Stimulated activated CD8-positive, alpha-beta memory T cell treated with anti-CD3 and anti-CD28 coated beads, Interleukin-12 subunit alpha, Interleukin-12 subunit beta, amount 100 ng/mL, for 24 hours (primary cell): ENCODE data around the gene EML3.
"Not testable (repeated sequence)": the region's sequence is repeated elsewhere in the genome, so short reads cannot be mapped to it uniquely, and the experiment has no call there.

ENCODE experiments used
- DNase-seq: peaks from one replicate; pipeline ENCODE4 v3.0.0-alpha.2; 2020; ENCODE audit errors: extremely low read depth

The EML3 gene

GRCh38 chr11:62573006-62573591, 39.5 kb downstream of the EML3 start:
- DNase-seq, result no peak

DNA sequence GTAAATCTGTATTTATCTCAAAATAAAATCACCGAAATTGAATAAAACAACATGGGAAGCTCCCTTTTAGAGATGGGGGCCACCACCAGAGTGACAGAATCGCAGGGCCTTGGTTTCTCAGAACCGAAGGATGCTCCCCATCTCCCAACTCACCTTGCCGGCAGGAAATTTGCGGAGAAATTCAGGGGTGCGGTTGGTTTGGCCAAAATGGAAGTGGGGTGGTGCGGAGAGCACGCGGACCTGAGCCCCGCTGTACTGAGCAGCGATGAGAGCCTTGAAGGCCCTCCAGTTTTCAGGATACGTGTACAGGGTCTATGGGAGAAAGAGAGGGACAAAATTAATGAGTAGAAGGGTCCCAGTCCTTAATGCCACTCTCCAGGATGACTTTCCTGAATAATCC, 40.1 kb downstream of the EML3 start:
- DNase-seq, result no peak

GRCh38 chr11:62571493-62571892, 41.1 kb downstream of the EML3 start:
- not testable (repeated sequence) for DNase-seq

GRCh38 chr11:62570903-62571302, 41.7 kb downstream of the EML3 start:
- not testable (repeated sequence) for DNase-seq

DNA sequence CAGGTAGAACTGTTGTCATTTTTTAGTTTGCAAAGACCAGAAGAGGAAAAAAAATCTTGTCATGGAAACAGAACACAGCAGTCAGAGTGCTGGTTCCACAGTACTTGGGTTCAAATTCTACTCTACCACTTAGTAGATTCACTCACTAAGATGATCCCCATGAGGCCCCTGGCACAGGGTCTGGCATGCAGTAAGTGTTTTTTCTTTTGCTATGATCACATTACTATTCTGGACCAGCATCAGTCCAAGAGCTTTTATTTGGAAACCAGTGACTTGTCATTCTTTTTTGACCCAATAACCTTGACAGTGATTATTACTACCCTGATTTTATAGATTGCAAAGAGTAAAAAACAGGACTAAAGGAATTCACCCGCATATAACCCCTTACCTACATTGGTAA, 43.0 kb downstream of the EML3 start:
- DNase-seq, result no peak

GRCh38 chr11:62567018-62567633, 45.4 kb downstream of the EML3 start:
- DNase-seq, result no peak

- DNase-seq, result no peak
Observed at GRCh38 chr11:62566247-62566646, 46.3 kb downstream of the EML3 start.

- DNase-seq, result no peak
Observed at GRCh38 chr11:62565100-62565802, 47.3 kb downstream of the EML3 start.

DNA sequence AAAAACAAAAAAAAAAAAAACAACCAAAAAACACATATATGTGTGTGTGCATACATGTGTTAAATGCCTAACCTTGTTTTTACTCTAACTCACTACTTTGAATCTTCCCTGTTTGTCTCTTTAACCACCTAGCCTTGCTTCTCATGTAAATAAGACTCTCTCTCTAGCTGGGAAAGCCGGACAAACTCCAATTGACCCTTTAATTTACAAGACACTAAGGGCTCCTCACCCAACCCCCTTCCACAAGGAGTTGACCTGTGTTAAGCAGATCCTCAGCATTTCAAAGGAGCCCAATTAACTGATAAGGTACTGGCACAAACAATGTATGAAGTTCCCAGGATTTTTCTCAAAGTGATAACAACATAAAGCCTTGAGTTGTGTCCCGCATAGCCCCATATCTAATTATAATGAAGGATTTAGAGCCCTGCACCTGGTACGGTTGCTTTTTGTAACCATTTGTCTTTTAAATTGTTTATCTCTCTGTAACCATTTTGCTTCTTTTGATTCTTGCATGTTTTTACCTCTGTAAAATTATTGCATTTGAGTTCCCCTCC, 50.8 kb downstream of the EML3 start:
- DNase-seq, result not testable (repeated sequence)

DNA sequence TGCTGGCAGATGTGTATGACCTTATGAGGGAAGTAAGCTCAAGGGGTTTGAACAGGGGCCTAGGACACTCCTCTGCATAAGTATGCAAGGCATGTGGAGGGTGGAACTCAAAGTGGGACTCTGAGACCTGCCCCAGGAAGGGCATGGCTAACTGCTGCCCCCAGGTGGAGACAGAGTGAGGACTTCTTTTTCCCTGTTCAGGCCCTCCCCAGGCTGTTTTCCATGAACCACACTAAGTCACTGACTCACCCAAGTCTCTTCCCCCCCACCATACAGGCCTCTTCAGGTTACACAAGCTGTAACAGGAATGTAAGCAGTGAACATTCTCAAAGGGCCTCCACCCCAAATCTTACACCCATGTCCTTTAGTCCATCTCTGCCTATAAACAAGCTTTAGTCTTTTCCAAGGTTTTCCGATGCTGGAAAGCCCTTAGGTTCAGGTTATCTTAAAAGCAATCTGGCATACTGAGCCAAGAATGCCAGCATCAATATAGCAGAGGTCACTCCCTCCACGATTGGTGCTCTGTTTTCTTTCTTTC, 51.9 kb downstream of the EML3 start:
- no peak for DNase-seq

- not testable (repeated sequence) for DNase-seq
Observed at GRCh38 chr11:62559626-62560025, 52.9 kb downstream of the EML3 start.

DNA sequence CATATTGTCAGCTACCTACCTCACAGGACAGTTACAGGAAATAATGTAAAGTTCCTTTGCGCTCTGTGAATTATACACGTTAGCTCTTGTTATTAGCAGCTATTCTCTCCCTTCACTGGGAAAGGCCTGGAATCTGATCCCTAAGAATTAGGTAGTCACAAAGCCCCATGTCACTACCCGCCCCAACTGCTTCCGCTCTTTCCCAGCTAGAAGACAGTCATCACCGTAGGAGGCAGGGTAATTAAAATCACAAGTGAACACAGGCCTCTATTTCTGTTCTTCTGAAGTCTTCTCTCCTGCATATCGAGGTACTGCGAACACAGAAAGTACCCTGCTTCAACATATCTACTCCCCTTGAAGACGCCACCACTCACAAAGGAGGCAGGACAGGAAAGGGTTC, 53.4 kb downstream of the EML3 start:
- no peak for DNase-seq

DNA sequence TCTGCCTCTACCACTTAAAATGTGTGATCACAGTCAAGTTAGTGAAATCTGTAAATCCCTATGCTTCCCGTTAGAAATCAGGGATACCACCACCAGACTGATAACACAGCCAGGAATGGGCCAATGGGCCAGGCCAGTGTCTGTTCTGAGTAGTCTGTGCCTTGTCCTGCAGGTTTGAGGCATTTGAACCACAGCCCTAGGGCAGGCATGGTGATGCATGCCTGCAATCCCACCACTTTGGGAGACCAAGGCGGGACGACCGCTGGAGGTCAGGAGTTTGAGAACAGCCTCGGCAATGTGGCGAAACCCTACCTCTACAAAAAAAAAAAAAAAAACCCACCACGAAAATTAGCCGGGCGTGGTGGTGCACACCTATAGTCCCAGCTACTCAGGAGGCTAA, 53.9 kb downstream of the EML3 start:
- no peak for DNase-seq

DNA sequence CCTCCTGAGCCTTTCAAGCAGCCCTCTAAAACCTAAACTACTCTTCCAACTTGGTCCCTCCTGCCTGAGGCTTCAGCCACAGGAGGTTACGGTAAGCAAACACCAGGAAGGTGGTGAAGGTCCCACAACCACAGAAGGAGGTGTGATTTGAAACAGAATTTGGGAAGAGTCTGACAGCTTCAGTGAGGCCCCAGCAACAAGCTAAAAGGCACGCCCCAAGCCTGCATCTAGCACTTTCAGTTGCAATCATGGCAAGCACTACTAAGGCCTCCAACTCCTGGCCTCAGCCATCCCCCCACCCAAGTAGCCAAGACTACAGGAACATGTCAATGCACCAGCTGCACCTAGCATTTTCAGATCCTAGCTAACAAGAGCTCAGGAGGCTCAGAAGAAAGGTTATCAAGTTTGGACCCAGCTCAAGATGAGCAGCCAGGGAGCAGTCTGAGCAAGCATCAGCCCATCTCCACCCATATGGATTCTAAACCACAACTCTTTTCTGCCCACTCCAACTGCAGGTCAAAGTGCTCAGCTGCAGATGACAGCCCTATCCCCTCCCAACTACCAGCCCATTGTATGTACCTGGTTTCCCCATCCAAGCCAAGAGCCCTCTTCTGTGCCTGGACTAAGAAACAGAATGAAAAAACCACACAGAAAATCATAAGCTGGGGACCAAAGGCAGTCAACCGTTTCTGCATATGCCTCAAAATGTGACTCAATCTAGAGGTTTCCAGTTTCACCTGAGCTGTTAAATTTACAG, 55.5 kb downstream of the EML3 start:
- no peak for DNase-seq

GRCh38 chr11:62556108-62556874, 56.3 kb downstream of the EML3 start:
- no peak for DNase-seq

- no peak for DNase-seq
Observed at GRCh38 chr11:62555464-62556107, 57.0 kb downstream of the EML3 start.

DNA sequence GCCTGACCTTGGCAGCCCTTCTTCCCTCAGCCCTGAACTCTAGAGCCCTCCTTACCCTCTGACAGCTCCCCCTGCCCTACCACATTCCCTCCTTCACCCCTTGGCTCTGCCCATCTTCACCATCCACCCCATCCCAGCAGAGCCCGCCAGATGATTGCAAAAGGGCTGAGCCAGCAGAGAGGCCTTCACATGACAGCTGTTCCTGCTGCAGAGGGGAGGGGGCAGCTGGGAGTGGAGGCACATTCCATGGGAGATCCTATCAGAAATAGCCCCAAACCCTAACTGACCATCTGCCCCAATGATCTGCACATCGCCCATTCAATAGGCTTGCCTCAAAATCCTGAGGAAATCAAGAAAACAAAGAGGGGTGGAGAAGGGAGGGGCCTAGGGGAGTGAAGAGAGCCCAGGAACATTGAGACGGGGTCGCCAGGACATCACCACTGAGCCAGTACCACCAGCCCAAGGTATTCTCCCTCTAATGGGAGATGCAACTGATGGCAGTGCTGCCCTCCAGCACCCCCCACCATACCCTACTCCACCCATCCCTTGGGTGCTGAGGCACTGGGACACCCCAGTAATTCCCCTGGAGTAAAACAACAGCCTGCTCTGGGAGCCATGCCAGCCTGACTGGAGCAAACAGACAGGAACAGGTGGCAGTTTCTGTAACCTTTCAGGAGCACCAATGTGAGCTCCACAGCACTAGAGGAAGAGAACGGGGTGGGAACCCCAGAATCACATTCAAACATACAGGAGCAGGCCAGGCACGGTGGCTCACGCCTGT, 58.0 kb downstream of the EML3 start:
- DNase-seq, result no peak

DNA sequence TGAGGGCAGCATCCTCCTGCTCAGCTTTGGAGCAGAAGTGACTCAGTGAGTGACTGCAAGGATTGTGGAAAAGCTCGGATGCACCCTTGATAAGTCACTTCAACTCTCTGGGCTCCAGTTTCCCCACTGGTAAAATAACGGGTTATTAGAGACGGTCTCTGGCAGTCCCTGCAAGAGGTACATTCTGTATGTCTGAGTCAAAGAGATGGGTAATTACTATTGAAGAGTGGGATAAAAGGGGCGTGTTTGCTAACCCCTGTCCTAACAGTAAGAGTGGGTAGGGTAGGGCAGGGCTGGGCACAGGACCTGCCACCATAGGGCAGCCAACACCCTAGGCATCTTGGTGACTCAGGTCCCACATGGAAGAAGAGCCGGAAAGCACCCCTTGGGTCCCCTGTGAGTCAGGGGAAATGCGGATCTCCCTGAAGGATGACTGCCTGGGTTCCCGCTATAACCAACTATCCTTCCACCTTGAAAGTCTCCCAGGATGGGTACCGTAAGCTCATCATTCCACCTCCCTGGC, 58.7 kb downstream of the EML3 start:
- DNase-seq, result no peak

DNA sequence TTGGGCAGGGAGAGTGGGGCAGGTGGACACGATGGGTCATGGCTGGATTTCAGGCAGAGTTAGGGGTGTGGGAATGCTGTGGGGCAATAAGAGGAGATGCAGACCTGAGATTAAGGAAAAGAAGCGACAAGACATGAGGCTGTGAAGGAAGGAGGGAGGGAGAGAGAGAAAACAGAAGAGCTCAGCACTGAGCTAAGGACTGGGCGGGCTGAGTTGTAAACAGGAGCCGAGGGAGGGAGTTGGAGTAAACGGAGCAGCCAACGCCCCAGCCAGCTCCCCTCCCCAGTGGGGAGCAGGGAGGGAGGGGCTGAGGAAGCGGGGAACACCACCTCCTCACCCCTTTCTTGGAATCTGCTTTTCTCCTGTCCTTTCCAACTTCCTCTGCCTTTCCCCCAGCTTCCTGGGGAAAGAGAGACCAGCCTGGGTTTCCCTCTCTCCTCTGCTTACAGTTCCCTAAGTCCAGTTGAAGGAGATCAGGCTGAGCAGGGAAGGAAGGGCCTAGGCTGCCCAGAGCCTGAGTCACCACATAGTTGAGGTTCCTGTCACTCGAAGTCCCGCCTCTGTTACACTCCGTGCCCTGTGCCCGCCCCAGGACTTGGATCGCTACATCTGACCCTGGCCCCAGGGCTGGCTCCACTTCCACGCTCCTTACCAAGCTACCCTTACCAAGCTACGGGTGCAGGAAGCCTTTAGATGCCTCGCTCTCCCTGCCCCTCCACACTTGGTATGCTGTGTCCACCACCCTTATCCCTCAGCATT, 59.3 kb downstream of the EML3 start:
- DNase-seq, result no peak
